Spleen (tissue), 11 donors: ENCODE data around the gene EHBP1. TPM values are rescaled to one million over a fixed set of nuclear protein-coding genes. Genes with fewer than 3 reads are reported as not detected.

Source experiments
- DNase-seq: peaks from one replicate; pipeline ENCODE4 v3.0.0-alpha.2; 2020
- H3K27ac ChIP-seq, 8 donors: fragments of 200-600 bp; sonication (generic) in 7 of 8; 1 replicate in 4 of 8; 2 replicates in 4 of 8; pipeline versions ENCODE4 v1.5.0 to v1.8.0; 2016 to 2021; ENCODE audit warnings: inconsistent platforms in 4 of 8, mild to moderate bottlenecking in 4 of 8, moderate library complexity in 1 of 8
- H3K27me3 ChIP-seq, 7 donors: fragments of 200-600 bp; sonication (generic) in 6 of 7; replicated peaks in 1 of 7; 1 replicate in 4 of 7; 2 replicates in 3 of 7; pipeline versions ENCODE4 v1.5.0 to v1.8.0; 2016 to 2021; ENCODE audit warnings: inconsistent platforms in 3 of 7, mild to moderate bottlenecking in 1 of 7
- H3K36me3 ChIP-seq, 6 donors: fragments of 200-600 bp; sonication (generic) in 5 of 6; 1 replicate in 4 of 6; 2 replicates in 2 of 6; pipeline versions ENCODE4 v1.5.0 to v1.8.0; 2016 to 2021; ENCODE audit warnings: inconsistent platforms in 2 of 6
- H3K4me1 ChIP-seq, 6 donors: fragments of 200-600 bp; sonication (generic) in 5 of 6; 1 replicate in 3 of 6; 2 replicates in 3 of 6; pipeline versions ENCODE4 v1.5.0 to v1.8.0; 2016 to 2021; ENCODE audit warnings: inconsistent platforms in 3 of 6
- H3K4me3 ChIP-seq, 8 donors: fragments of 200-600 bp; sonication (generic) in 7 of 8; 1 replicate in 4 of 8; 2 replicates in 4 of 8; pipeline versions ENCODE4 v1.5.0 to v1.8.0; 2016 to 2021; ENCODE audit warnings: inconsistent platforms in 4 of 8, mild to moderate bottlenecking in 4 of 8, moderate library complexity in 2 of 8
- H3K9me3 ChIP-seq, 8 donors: fragments of 200-600 bp; sonication (generic) in 7 of 8; 1 replicate in 4 of 8; 2 replicates in 4 of 8; pipeline versions ENCODE4 v1.5.0 to v1.8.0; 2016 to 2021; ENCODE audit warnings: inconsistent platforms in 4 of 8
- CTCF ChIP-seq, 11 experiments: fragments of 200-600 bp in 7 of 11; fragments of 450-650 bp in 4 of 11; sonication (generic) in 4 of 11; IDR thresholded peaks in 8 of 11; conservative IDR thresholded peaks in 3 of 11; 1 replicate in 7 of 11; 2 replicates in 4 of 11; pipeline versions ENCODE4 v1.4.0 to v1.8.0; 2016 to 2021; ENCODE audit warnings: antibody characterized with exemption in 11 of 11, inconsistent platforms in 4 of 11, mild to moderate bottlenecking in 1 of 11
- POLR2A ChIP-seq, 3 donors: fragments of 450-650 bp; IDR thresholded peaks; one replicate each; pipeline ENCODE4 v1.5.1; 2017; ENCODE audit warnings: antibody characterized with exemption in 3 of 3, mild to moderate bottlenecking in 1 of 3
- POLR2AphosphoS5 ChIP-seq, 3 donors: sonication (generic); formaldehyde crosslinking; IDR thresholded peaks; one replicate each; pipeline ENCODE4 v1.5.1; 2017; ENCODE audit warnings: antibody characterized with exemption in 3 of 3
- WGBS, 5 donors: extraction: QIAGEN DNeasy Blood & Tissue Kit in 3 of 5; methylation state at CpG; one replicate each; pipeline versions ENCODE4 v1.1.5 to v1.1.7; 2013 to 2018; 5-methylcytosine and 5-hydroxymethylcytosine counted together
- intact Hi-C: fragments of 100-400 bp; cut with DNase I; formaldehyde crosslinking; loops from one replicate; pipeline ENCODE4 v1.15.0; 2023; ENCODE audit warnings: low total_unique reads
- polyA plus RNA-seq, 3 donors: library from polyadenylated mRNA; stranded (reverse); fragments of 200-250 nt; gene quantifications; one replicate each; pipeline ENCODE4 v1.2.1, GENCODE V29; 2013
- total RNA-seq, 7 donors: library from RNA; depleted of rRNA in 3 of 7; stranded (reverse); fragments of >200 nt in 3 of 7; fragmentation: NEBNext Ultra II Directional in 4 of 7; extraction: Animal tissue kit (Norgen Biotek cat#: 25700) in 4 of 7; gene quantifications; one replicate each; pipeline versions ENCODE4 v1.1.0 to v1.2.1, GENCODE V29; 2016 to 2021
- donor health status: healthy with polysubstance abuse.
- donor health status: DM: no; HTN: no; CAD: no; lungs with moderate emphysema.
- donor health status: DM: no; HTN: no; CAD: no.
- donor health status: Bipolar disorder and iron deficiency.
- donor health status: healthy.
- donor health status: DM: no; HTN: no; CAD: no.
- donor health status: DM: yes; HTN: yes; CAD: no.

Gene EHBP1
- total and polyA plus RNA-seq, 10 donors, result 5.0 to 44.2 (median 31.7) TPM

- H3K9me3 ChIP-seq, result peaks cover 0 to 7% (median 0%) of the 10 kb centered on the region in 8 donors
Measured at GRCh38 chr2:63050334-63051041, 345.0 kb downstream of the EHBP1 start, which contains the start of gene OTX1. Gene OTX1 (plus strand): TSS chr2:63050830. CDS start chr2:63052991, 2,161 bp downstream.

GRCh38 chr2:63051042-63051794, 345.7 kb downstream of the EHBP1 start:
- peak overlapping the region; percentile 33 to 75 (median 52) for H3K4me3 ChIP-seq
- H3K9me3 ChIP-seq, result peaks cover 0 to 7% (median 0%) of the 10 kb centered on the region in 8 donors
- peaks cover 40 to 96% (median 89%) of the 10 kb centered on the region in 6 donors for H3K4me1 ChIP-seq
- no peak for DNase-seq
- no peak overlapping the region for H3K27ac ChIP-seq
- WGBS, 5 donors, result 1 to 5% (median 2%) methylated on average over 36 to 42 of the region's 42 CpGs
- TF ChIP-seq POLR2AphosphoS5 (IDR thresholded peaks at IDR 0.05) (no peak), CTCF (IDR thresholded peaks at IDR 0.05 in 8 of 11, conservative IDR thresholded peaks at IDR 0.05 in 3 of 11) (no peak), POLR2A (IDR thresholded peaks at IDR 0.05) (no peak)
- H3K27me3 ChIP-seq, result peaks cover 26 to 100% (median 100%) of the 10 kb centered on the region in 7 donors
- intact Hi-C loops, result no loop called here
- H3K36me3 ChIP-seq, result peaks cover 0 to under 1% (median 0%) of the 10 kb centered on the region in 6 donors

More at GRCh38 chr2:63050334-63051041, 345.0 kb downstream of the EHBP1 start, which contains the start of gene OTX1:
- peak; percentile 81 for DNase-seq
- intact Hi-C loops, result no loop called here
- Histone ChIP-seq H3K27me3 (peaks cover 23 to 100% (median 98%) of the 10 kb centered on the region in 7 donors), H3K36me3 (peaks cover 0 to 8% (median 0%) of the 10 kb centered on the region in 6 donors), H3K27ac (no peak within 1 kb of the TSS), H3K4me1 (peaks cover 39 to 89% (median 82%) of the 10 kb centered on the region in 6 donors), H3K4me3 (peak within 1 kb of the TSS; percentile 33 to 75 (median 52))
- WGBS, 5 donors, result 1% methylated on average over 37 to 72 of the region's 73 CpGs
- TF ChIP-seq POLR2AphosphoS5 (IDR thresholded peaks at IDR 0.05) (no peak), CTCF (IDR thresholded peaks at IDR 0.05 in 8 of 11, conservative IDR thresholded peaks at IDR 0.05 in 3 of 11) (no peak), POLR2A (IDR thresholded peaks at IDR 0.05) (no peak)

DNA sequence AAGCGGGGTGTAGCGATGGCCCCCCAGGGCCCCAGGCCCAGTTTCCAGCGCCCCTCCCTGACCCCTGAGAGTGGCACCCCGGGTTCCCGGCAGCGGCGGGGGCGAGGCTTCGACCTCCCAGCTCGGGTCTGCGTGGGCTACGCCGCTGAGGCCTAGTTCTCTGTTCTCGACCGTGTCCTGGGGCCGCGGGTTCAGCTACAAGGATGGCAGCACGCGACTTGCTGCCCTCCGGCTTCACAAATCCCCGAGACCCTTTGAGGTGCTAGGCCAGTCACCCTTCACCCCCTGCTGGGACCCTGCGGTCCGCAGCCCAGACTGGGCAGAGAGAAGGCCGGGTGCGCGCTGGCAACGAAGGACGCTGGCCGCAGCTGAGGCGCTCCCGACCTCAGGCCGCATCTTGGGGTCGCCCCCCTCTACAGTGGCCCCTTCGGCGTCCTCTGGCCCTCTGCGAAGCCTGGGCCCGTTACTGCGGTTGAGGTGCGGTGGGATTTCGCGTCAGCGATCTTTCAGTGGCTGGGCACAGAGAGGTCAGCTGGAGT, 346.4 kb downstream of the EHBP1 start:
- intact Hi-C loops, result no loop called here
- no peak overlapping the region for H3K27ac ChIP-seq
- no peak for DNase-seq
- H3K4me3 ChIP-seq, result peak overlapping the region in 3 of 8 donors; percentile 40 to 75 (median 52)
- peaks cover 26 to 100% (median 100%) of the 10 kb centered on the region in 7 donors for H3K27me3 ChIP-seq
- peaks cover 0 to 7% (median 0%) of the 10 kb centered on the region in 8 donors for H3K9me3 ChIP-seq
- no peak for TF ChIP-seq POLR2AphosphoS5 (IDR thresholded peaks at IDR 0.05)
- no peak for TF ChIP-seq CTCF (IDR thresholded peaks at IDR 0.05 in 8 of 11, conservative IDR thresholded peaks at IDR 0.05 in 3 of 11)
- H3K36me3 ChIP-seq, result no peaks in the 10 kb centered on the region
- H3K4me1 ChIP-seq, result peaks cover 45 to 100% (median 96%) of the 10 kb centered on the region in 6 donors
- WGBS, 5 donors, result 11 to 20% (median 19%) methylated on average over 18 to 42 of the region's 42 CpGs
